Rectal smooth muscle tissue (tissue), 1 donor: ENCODE measurements around the gene GRID2IP.

Source experiments
- H3K27ac ChIP-seq: one replicate; pipeline ENCODE4 v1.7.0; 2013; ENCODE audit warnings: low read depth, low read length, inconsistent platforms
- H3K27me3 ChIP-seq: one replicate; pipeline ENCODE4 v1.7.0; 2013; ENCODE audit warnings: low read length; ENCODE audit not compliant: control insufficient read depth, insufficient read depth
- H3K36me3 ChIP-seq: one replicate; pipeline ENCODE4 v1.7.0; 2013; ENCODE audit warnings: low read length; ENCODE audit not compliant: control insufficient read depth, insufficient read depth
- H3K4me1 ChIP-seq: one replicate; pipeline ENCODE4 v1.7.0; 2013; ENCODE audit warnings: low read length; ENCODE audit not compliant: control insufficient read depth, insufficient read depth
- H3K4me3 ChIP-seq: one replicate; pipeline ENCODE4 v1.7.0; 2013; ENCODE audit warnings: low read length
- H3K9ac ChIP-seq: one replicate; pipeline ENCODE4 v1.7.0; 2013; ENCODE audit warnings: low read length

GRID2IP gene

GRCh38 chr7:6507906-6508305, 43.4 kb downstream of the GRID2IP start:
- no peaks in the 10 kb centered on the region for H3K36me3 ChIP-seq
- H3K9ac ChIP-seq = no peak overlapping the region
- no peak overlapping the region for H3K27ac ChIP-seq
- H3K4me1 ChIP-seq = no peaks in the 10 kb centered on the region
- no peaks in the 10 kb centered on the region for H3K27me3 ChIP-seq
- no peak overlapping the region for H3K4me3 ChIP-seq

DNA sequence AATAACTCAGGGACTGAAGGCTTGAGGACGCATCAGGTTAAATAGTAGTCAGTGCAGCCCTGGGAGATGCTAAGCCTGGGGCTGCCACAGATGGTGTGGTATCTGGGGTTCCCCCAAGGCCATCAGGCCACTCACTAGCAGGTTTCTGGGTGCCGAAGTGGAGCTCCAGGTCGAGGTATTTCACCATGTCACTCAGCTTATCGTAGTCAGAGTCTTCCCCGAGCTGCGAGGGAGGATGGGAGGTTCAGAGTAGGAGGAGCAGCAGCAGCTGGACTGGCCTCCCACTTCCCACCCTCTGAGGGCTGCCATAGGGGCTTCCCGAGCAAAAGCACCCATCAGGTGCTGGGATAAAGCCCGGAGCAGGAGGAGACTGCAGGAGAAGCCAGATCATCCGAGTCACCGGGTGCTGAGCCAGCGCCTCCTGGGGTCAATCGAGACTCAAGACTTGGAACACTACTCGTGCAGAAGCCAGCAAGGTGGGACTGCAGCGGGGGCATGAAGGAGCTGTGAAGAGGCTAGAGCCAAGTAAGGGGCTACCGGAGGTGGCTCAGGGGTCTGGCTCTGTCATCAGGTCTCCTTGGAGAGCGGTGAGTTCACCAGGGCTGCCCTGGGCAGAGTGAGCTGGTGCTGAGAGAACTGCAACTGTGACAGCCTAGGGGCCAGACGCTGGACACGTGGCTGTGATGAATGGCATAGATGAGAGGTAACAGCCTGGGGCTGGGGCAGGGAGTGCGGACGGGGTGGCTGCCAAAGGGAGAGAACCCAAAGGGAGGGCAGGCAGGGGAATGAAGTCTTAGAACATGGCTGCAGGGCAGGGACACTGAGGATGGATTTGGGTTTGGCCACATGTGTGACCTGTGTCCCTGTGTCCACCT, 45.3 kb downstream of the GRID2IP start:
- Histone ChIP-seq H3K27me3 (no peaks in the 10 kb centered on the region), H3K9ac (no peak overlapping the region), H3K27ac (no peak overlapping the region), H3K4me1 (no peaks in the 10 kb centered on the region), H3K4me3 (no peak overlapping the region), H3K36me3 (no peaks in the 10 kb centered on the region)

GRCh38 chr7:6504996-6505395, 46.3 kb downstream of the GRID2IP start:
- no peaks in the 10 kb centered on the region for H3K36me3 ChIP-seq
- H3K9ac ChIP-seq = no peak overlapping the region
- peak overlapping the region; percentile 70 for H3K4me3 ChIP-seq
- no peaks in the 10 kb centered on the region for H3K4me1 ChIP-seq
- no peaks in the 10 kb centered on the region for H3K27me3 ChIP-seq
- H3K27ac ChIP-seq = no peak overlapping the region

- Histone ChIP-seq H3K9ac (no peak overlapping the region), H3K36me3 (no peaks in the 10 kb centered on the region)
These were observed 48.4 kb downstream of the GRID2IP start for GRCh38 chr7:6502886-6503285.

GRCh38 chr7:6501586-6502564, 49.4 kb downstream of the GRID2IP start:
- H3K9ac ChIP-seq = no peak overlapping the region
- H3K27ac ChIP-seq = no peak overlapping the region
- H3K36me3 ChIP-seq = no peaks in the 10 kb centered on the region
- H3K27me3 ChIP-seq = no peaks in the 10 kb centered on the region
- H3K4me1 ChIP-seq = no peaks in the 10 kb centered on the region
- H3K4me3 ChIP-seq = no peak overlapping the region

More at GRCh38 chr7:6502886-6503285, 48.4 kb downstream of the GRID2IP start:
- H3K4me3 ChIP-seq = peak overlapping the region; percentile 71
- no peaks in the 10 kb centered on the region for H3K4me1 ChIP-seq
- H3K27ac ChIP-seq = no peak overlapping the region
- H3K27me3 ChIP-seq = no peaks in the 10 kb centered on the region

GRCh38 chr7:6500691-6501090, 50.6 kb downstream of the GRID2IP start:
- Histone ChIP-seq H3K4me3 (no peak overlapping the region), H3K27me3 (no peaks in the 10 kb centered on the region), H3K9ac (no peak overlapping the region), H3K27ac (no peak overlapping the region), H3K4me1 (no peaks in the 10 kb centered on the region), H3K36me3 (no peaks in the 10 kb centered on the region)

- no peaks in the 10 kb centered on the region for H3K36me3 ChIP-seq
- H3K9ac ChIP-seq = no peak overlapping the region
- no peaks in the 10 kb centered on the region for H3K27me3 ChIP-seq
- H3K27ac ChIP-seq = no peak overlapping the region
- H3K4me1 ChIP-seq = no peaks in the 10 kb centered on the region
- no peak overlapping the region for H3K4me3 ChIP-seq
These were observed 53.3 kb downstream of the GRID2IP start for GRCh38 chr7:6497994-6498393.

GRCh38 chr7:6497637-6497905, 53.7 kb downstream of the GRID2IP start:
- Histone ChIP-seq H3K27me3 (no peaks in the 10 kb centered on the region), H3K36me3 (no peaks in the 10 kb centered on the region), H3K9ac (no peak overlapping the region), H3K27ac (no peak overlapping the region), H3K4me1 (no peaks in the 10 kb centered on the region), H3K4me3 (no peak overlapping the region)

- Histone ChIP-seq H3K36me3 (no peaks in the 10 kb centered on the region), H3K27ac (no peak overlapping the region), H3K4me3 (no peak overlapping the region), H3K9ac (no peak overlapping the region), H3K4me1 (no peaks in the 10 kb centered on the region), H3K27me3 (no peaks in the 10 kb centered on the region)
These were observed 54.2 kb downstream of the GRID2IP start for GRCh38 chr7:6496842-6497636.

DNA sequence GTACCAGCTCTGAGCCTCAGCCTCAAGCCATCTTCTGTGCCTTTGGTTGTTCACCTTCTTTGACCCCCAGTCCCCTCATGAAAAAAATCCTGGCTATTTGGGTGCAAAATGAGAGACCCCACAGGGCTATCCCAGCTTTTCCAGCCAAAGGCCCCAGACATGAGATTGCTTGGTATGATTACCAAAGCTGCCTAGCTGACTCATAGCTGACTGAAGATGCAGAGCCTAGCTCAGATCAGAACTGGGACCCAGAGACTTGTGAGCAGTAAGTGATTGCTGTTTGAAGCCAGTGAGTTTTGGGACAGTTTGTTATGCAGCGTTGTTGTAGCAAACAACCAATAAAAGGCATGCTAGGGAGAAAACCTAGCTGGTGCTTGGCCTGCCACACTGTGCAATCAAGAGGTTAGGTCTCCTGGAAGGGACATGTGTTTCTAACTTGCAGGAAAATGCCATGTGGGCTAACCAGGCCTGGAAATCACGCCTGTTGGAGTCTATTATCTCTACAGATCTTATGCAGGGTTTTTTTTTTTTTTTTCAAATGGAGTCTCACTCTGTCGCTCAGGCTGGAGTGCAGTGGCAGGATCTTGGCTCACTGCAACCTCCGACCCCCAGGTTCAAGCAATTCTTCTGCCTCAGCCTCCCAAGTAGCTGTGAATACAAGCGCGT, 55.5 kb downstream of the GRID2IP start:
- Histone ChIP-seq H3K27ac (no peak overlapping the region), H3K36me3 (no peaks in the 10 kb centered on the region), H3K9ac (no peak overlapping the region), H3K4me1 (no peaks in the 10 kb centered on the region), H3K27me3 (no peaks in the 10 kb centered on the region), H3K4me3 (no peak overlapping the region)

DNA sequence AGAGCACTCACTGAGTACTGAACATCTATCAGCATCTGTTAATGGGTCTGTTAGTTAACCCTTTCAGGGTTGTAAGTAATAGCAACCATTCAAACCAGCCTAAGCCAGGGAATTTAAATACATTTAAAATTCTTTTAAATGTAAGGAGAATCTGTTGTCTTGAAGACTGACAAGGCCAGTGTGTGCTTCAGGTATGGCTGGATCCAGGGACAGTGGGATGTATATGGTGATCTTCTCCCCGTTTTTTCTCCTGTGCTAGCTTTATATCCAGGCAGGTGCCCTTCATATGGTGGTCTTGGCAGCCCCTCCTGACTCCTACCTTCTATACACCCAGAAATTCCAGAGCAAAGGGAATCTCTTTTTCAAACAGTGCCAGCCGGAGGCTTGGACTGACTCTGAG, 56.9 kb downstream of the GRID2IP start:
- no peaks in the 10 kb centered on the region for H3K4me1 ChIP-seq
- no peaks in the 10 kb centered on the region for H3K27me3 ChIP-seq
- no peaks in the 10 kb centered on the region for H3K36me3 ChIP-seq
- no peak overlapping the region for H3K27ac ChIP-seq
- H3K9ac ChIP-seq = no peak overlapping the region
- H3K4me3 ChIP-seq = no peak overlapping the region

- H3K4me3 ChIP-seq = no peak overlapping the region
- H3K36me3 ChIP-seq = no peaks in the 10 kb centered on the region
- H3K27ac ChIP-seq = no peak overlapping the region
- no peaks in the 10 kb centered on the region for H3K27me3 ChIP-seq
- H3K9ac ChIP-seq = no peak overlapping the region
- H3K4me1 ChIP-seq = no peaks in the 10 kb centered on the region
These were observed 60.1 kb downstream of the GRID2IP start for GRCh38 chr7:6491194-6491593.
